Chondrocyte (in vitro differentiated cells): ENCODE results near the gene HIPK1. TPM values are rescaled to one million over a fixed set of nuclear protein-coding genes. Genes with fewer than 3 reads are reported as not detected.
"Not testable (repeated sequence)": the region's sequence is repeated elsewhere in the genome, so short reads cannot be mapped to it uniquely, and the experiment has no call there.

Source experiments
- DNase-seq: peaks from one replicate; pipeline ENCODE4 v3.0.0; 2021; ENCODE audit warnings: mixed read lengths, low spot score
- H3K27ac Mint-ChIP-seq: one replicate; pipeline ENCODE4 v1.8.0; 2021; ENCODE audit warnings: mild to moderate bottlenecking, moderate library complexity, mixed read lengths; ENCODE audit not compliant: unreplicated experiment
- H3K27me3 Mint-ChIP-seq: 2 replicates; pipeline ENCODE4 v1.8.0; 2021; ENCODE audit warnings: low read depth, mixed read lengths
- H3K36me3 Mint-ChIP-seq: 2 replicates; pipeline ENCODE4 v1.8.0; 2021; ENCODE audit warnings: low read depth, mixed read lengths
- H3K4me1 Mint-ChIP-seq: 2 replicates; pipeline ENCODE4 v1.8.0; 2021; ENCODE audit warnings: low read depth, mild to moderate bottlenecking, mixed read lengths
- H3K4me3 Mint-ChIP-seq: one replicate; pipeline ENCODE4 v1.8.0; 2021; ENCODE audit warnings: mild to moderate bottlenecking, moderate library complexity, mixed read lengths; ENCODE audit not compliant: unreplicated experiment
- H3K9me3 Mint-ChIP-seq: 2 replicates; pipeline ENCODE4 v1.8.0; 2021; ENCODE audit warnings: low read depth, mixed read lengths
- total RNA-seq: library from RNA; stranded (reverse); gene quantifications from 3 replicates; pipeline ENCODE4 v1.2.1, GENCODE V29; 2021
- TF ChIP-seq, protein P1 (sequence below): fragments of 200-600 bp; sonication (generic); IDR thresholded peaks from 2 replicates; pipeline ENCODE4 v1.5.0; 2021; ENCODE audit warnings: antibody characterized with exemption, mild to moderate bottlenecking, moderate library complexity

HIPK1 gene
- total RNA-seq, 1 donor from 2014 or later, result 57.4 TPM

DNA sequence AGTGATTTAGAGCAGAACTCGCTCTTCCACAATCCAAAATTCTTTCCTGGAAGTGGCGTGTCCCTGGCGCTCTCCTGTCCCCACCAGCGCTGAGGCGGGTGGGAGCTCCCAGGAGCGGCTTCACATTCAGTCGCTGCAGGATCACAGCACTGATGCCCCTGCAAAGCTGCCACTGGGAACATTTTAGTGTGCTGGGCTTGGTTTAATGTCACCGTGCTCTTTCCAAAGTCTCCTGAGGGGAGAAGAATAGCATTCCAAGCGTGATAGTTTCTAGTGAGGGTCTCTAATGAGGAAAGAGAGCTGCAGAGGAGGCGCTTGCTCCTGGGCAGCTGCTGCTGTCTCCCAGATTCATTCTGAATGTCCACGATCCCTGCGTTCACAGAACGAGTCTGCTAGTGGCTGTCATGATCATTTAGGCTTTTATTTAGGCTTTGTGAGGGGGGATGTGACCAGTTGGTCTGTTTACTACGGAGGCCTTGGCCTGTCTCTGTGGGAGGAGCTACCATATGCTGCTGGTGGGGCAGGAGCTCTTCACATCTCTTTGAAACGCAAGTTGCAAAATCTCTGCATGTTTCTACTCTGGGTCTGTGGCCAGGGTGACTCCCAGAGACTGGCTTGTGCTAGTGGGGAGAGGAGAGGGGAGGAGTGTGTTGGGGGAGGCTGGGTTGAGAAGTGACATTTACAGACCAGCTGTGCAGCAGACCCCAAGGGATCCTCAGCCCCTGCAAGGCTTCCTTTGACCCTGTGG lies 73.5 kb downstream of the HIPK1 start:
- H3K9me3 Mint-ChIP-seq, result no peaks in the 10 kb centered on the region
- H3K4me3 Mint-ChIP-seq, result no peak overlapping the region
- TF ChIP-seq, protein P1, sequence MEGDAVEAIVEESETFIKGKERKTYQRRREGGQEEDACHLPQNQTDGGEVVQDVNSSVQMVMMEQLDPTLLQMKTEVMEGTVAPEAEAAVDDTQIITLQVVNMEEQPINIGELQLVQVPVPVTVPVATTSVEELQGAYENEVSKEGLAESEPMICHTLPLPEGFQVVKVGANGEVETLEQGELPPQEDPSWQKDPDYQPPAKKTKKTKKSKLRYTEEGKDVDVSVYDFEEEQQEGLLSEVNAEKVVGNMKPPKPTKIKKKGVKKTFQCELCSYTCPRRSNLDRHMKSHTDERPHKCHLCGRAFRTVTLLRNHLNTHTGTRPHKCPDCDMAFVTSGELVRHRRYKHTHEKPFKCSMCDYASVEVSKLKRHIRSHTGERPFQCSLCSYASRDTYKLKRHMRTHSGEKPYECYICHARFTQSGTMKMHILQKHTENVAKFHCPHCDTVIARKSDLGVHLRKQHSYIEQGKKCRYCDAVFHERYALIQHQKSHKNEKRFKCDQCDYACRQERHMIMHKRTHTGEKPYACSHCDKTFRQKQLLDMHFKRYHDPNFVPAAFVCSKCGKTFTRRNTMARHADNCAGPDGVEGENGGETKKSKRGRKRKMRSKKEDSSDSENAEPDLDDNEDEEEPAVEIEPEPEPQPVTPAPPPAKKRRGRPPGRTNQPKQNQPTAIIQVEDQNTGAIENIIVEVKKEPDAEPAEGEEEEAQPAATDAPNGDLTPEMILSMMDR, result no peak

DNA sequence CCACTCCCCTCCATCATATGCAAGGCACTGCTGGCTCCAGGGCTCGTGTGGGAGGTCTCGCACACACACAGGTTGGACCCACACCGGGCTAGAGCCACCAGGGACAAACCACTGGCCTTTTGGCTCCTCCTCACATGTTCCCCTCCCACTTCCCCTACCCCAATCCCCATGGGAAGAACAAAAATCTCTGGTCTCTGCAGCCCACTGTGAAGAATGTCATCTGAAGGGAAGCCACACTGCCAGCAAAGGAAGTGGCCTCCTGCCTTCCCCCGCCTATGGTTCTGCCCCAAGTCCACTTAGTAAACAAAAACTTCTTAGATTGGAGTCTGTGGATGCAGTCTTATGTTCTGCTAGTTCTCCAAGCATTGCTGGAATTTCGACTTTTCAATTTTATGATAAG lies 74.3 kb downstream of the HIPK1 start:
- no peak for DNase-seq
- no peaks in the 10 kb centered on the region for H3K27me3 Mint-ChIP-seq
- H3K36me3 Mint-ChIP-seq, result no peaks in the 10 kb centered on the region
- H3K27ac Mint-ChIP-seq, result no peak overlapping the region
- H3K4me3 Mint-ChIP-seq, result no peak overlapping the region
- TF ChIP-seq, protein P1, result no peak
- H3K9me3 Mint-ChIP-seq, result no peaks in the 10 kb centered on the region
- peaks cover 10% of the 10 kb centered on the region for H3K4me1 Mint-ChIP-seq

More for the DNA sequence above, 73.5 kb downstream of the HIPK1 start:
- no peak for DNase-seq
- peaks cover 13% of the 10 kb centered on the region for H3K4me1 Mint-ChIP-seq
- no peak overlapping the region for H3K27ac Mint-ChIP-seq
- H3K27me3 Mint-ChIP-seq, result no peaks in the 10 kb centered on the region
- no peaks in the 10 kb centered on the region for H3K36me3 Mint-ChIP-seq

DNA sequence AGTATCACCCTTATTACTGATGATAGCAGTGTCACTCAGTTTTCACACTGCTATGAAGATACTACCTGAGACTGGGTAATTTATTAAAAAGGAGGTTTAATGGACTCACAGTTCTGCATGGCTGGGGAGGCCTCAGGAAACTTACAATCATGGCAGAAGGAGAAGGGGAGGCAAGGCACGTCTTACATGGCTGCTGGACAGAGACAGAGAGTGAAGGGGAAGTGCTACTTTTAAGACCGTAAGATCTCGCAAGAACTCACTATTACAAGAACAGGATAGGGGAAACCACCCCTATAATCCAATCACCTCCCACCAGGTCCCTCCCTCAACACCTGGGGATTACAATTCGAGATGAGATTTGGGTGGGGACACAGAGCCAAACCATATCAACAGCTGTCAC lies 77.7 kb downstream of the HIPK1 start:
- not testable (repeated sequence) for H3K9me3 Mint-ChIP-seq, H3K4me3 Mint-ChIP-seq, H3K27me3 Mint-ChIP-seq, DNase-seq, H3K27ac Mint-ChIP-seq, H3K36me3 Mint-ChIP-seq
- peaks cover 11% of the 10 kb centered on the region for H3K4me1 Mint-ChIP-seq

DNA sequence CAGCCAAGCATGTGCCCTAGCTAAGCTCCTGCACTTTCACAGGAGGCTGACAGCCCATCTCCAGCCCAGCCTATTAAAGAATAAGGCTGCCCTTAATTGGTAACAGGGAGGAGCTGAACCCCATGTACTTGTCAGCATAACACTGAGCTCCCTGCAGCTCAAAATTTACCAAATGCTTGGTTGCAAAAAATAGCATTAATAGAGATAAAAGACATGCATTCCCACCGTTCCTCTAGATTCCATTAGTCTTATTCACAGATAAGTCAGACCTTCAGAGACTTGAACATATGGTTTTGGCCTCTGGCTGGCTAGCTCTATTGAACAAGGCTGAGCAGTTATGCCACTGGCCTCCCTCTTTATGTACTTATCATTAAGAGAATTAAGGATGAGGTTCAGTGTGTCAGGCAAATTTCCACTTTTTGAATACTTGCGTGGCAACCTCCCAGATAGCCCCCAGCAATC lies 79.4 kb downstream of the HIPK1 start:
- no peaks in the 10 kb centered on the region for H3K27me3 Mint-ChIP-seq
- H3K4me1 Mint-ChIP-seq, result peaks cover 5% of the 10 kb centered on the region
- H3K9me3 Mint-ChIP-seq, result no peaks in the 10 kb centered on the region
- no peak for DNase-seq
- H3K27ac Mint-ChIP-seq, result no peak overlapping the region
- TF ChIP-seq, protein P1, result no peak
- no peaks in the 10 kb centered on the region for H3K36me3 Mint-ChIP-seq
- no peak overlapping the region for H3K4me3 Mint-ChIP-seq

DNA sequence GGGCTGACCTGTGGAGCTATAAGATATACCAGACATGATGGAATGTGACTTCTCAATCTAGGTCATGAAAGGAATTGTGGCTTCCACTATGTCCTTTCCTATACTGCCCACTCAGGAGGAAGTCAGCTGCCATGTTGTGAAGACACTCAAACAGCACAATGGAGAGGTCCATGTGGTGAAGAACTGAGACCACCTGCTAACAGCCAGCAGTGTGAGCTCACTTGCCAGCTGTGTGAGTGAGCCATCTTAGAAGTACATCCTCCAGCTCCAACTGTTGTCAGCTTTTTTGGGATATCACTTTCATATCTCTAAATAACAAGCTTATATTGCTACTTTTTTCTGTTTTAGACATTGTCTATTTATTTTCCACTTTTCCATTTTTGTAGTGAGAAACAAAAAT lies 79.9 kb downstream of the HIPK1 start:
- TF ChIP-seq, protein P1, result no peak
- peaks cover 3% of the 10 kb centered on the region for H3K4me1 Mint-ChIP-seq
- no peak overlapping the region for H3K4me3 Mint-ChIP-seq
- H3K27me3 Mint-ChIP-seq, result no peaks in the 10 kb centered on the region
- H3K27ac Mint-ChIP-seq, result no peak overlapping the region
- H3K36me3 Mint-ChIP-seq, result no peaks in the 10 kb centered on the region
- no peaks in the 10 kb centered on the region for H3K9me3 Mint-ChIP-seq
- DNase-seq, result no peak

DNA sequence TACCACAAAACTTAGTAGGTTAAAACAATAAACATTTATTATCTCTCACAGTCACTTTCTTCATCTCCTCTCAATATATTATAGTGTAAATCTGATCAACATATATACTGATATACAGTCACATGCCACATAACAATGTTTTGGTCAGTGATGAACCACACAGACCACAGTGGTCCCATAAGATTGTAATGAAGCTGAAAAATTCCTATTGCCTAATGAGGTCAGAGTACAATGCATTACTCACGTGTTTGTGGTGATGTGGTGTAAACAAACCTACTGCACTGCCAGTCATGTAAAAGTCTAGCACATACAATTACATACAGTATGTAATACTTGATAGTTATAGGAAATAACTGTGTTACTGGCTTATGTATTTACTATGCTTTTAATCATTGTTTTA lies 80.3 kb downstream of the HIPK1 start:
- no peak for DNase-seq
- no peaks in the 10 kb centered on the region for H3K9me3 Mint-ChIP-seq
- no peak overlapping the region for H3K27ac Mint-ChIP-seq
- H3K4me3 Mint-ChIP-seq, result no peak overlapping the region
- no peaks in the 10 kb centered on the region for H3K36me3 Mint-ChIP-seq
- H3K27me3 Mint-ChIP-seq, result no peaks in the 10 kb centered on the region
- peaks cover 3% of the 10 kb centered on the region for H3K4me1 Mint-ChIP-seq
- TF ChIP-seq, protein P1, result no peak
